DMS79 treated with DMSO at 0.1 percent for 48 hours (cell line): ENCODE data around the gene ATP4A.

Source experiments
- DNase-seq: peaks from one replicate; lab custom pipeline; 2025; lab: John Stamatoyannopoulos, UW

ATP4A gene

GRCh38 chr19:35549174-35549788, 14.2 kb downstream of the ATP4A start:
- peak; percentile 49 for DNase-seq

- no peak for DNase-seq
Measured at GRCh38 chr19:35546532-35546931, 16.9 kb downstream of the ATP4A start.

GRCh38 chr19:35545855-35546381, 17.5 kb downstream of the ATP4A start:
- DNase-seq: peak; percentile 14

- peak; percentile 68 for DNase-seq
Measured at GRCh38 chr19:35545001-35545854, 18.2 kb downstream of the ATP4A start, which contains the start of gene TMEM147. Gene TMEM147 (plus strand): TSS chr19:35545626. CDS start chr19:35545740, 114 bp downstream.

GRCh38 chr19:35544110-35544802, 19.2 kb downstream of the ATP4A start:
- DNase-seq: no peak

- DNase-seq: no peak
Measured at GRCh38 chr19:35543280-35544109, 20.0 kb downstream of the ATP4A start.

- DNase-seq: no peak
Measured at GRCh38 chr19:35542209-35542608, 21.2 kb downstream of the ATP4A start.

GRCh38 chr19:35540356-35540927, 23.0 kb downstream of the ATP4A start:
- no peak for DNase-seq

GRCh38 chr19:35539850-35540249, 23.6 kb downstream of the ATP4A start:
- DNase-seq: no peak

- DNase-seq: no peak
Measured at GRCh38 chr19:35539314-35539713, 24.1 kb downstream of the ATP4A start.

- DNase-seq: peak; percentile 76
Measured at GRCh38 chr19:35534803-35535480, 28.5 kb downstream of the ATP4A start.

- DNase-seq: no peak
Measured at GRCh38 chr19:35533822-35534392, 29.6 kb downstream of the ATP4A start.

GRCh38 chr19:35533201-35533821, 30.1 kb downstream of the ATP4A start, which contains the start of gene GAPDHS:
Gene GAPDHS (plus strand): TSS chr19:35533456. CDS start chr19:35533528, 72 bp downstream.
- DNase-seq: no peak

GRCh38 chr19:35531291-35531690, 32.2 kb downstream of the ATP4A start:
- DNase-seq: peak; percentile 7

- DNase-seq: no peak
Measured at GRCh38 chr19:35529241-35530218, 33.9 kb downstream of the ATP4A start.

GRCh38 chr19:35528218-35529038, 35.0 kb downstream of the ATP4A start, which contains the start of gene SBSN:
Gene SBSN (minus strand): TSS chr19:35528311. CDS start chr19:35528281, 30 bp downstream.
- DNase-seq: no peak

- DNase-seq: no peak
Measured at GRCh38 chr19:35525873-35526272, 37.6 kb downstream of the ATP4A start.
